ENCODE results near the gene CRELD2.

CRELD2 gene

GRCh38 chr22:49887702-49888101 lies 30.7 kb upstream of the CRELD2 start:
- DNase-seq: no peak

GRCh38 chr22:49889071-49889470 lies 29.4 kb upstream of the CRELD2 start:
- no peak for DNase-seq

GRCh38 chr22:49892226-49892899 lies 26.1 kb upstream of the CRELD2 start:
- no peak for DNase-seq

- no peak for DNase-seq
Measured at GRCh38 chr22:49893025-49893424, 25.4 kb upstream of the CRELD2 start.

GRCh38 chr22:49894322-49895054 lies 23.9 kb upstream of the CRELD2 start:
- DNase-seq: no peak

- DNase-seq: no peak
Measured at GRCh38 chr22:49896201-49896600, 22.2 kb upstream of the CRELD2 start.

GRCh38 chr22:49897015-49897684 lies 21.3 kb upstream of the CRELD2 start:
- no peak for DNase-seq

GRCh38 chr22:49899530-49899929 lies 18.9 kb upstream of the CRELD2 start:
- no peak for DNase-seq

- no peak for DNase-seq
Measured at GRCh38 chr22:49900441-49901230, 17.8 kb upstream of the CRELD2 start.

GRCh38 chr22:49901457-49901856 lies 17.0 kb upstream of the CRELD2 start:
- no peak for DNase-seq

GRCh38 chr22:49903322-49904039 lies 15.0 kb upstream of the CRELD2 start:
- no peak for DNase-seq

GRCh38 chr22:49904040-49904369 lies 14.4 kb upstream of the CRELD2 start:
- DNase-seq: no peak

GRCh38 chr22:49905465-49905864 lies 13.0 kb upstream of the CRELD2 start:
- DNase-seq: no peak

- no peak for DNase-seq
Measured at GRCh38 chr22:49906071-49906798, 12.2 kb upstream of the CRELD2 start.

GRCh38 chr22:49906799-49907290 lies 11.6 kb upstream of the CRELD2 start:
- DNase-seq: no peak

- DNase-seq: no peak
Measured at GRCh38 chr22:49907807-49908206, 10.6 kb upstream of the CRELD2 start.

- no peak for DNase-seq
Measured at GRCh38 chr22:49909476-49910205, 8.8 kb upstream of the CRELD2 start.

- no peak for DNase-seq
Measured at GRCh38 chr22:49910229-49911155, 7.9 kb upstream of the CRELD2 start.

- DNase-seq: no peak
Measured at GRCh38 chr22:49911881-49912625, 6.4 kb upstream of the CRELD2 start.

All from HCEC 1CT (cell line).